GM19438 (cell line): ENCODE measurements around the gene CHRNA9.
"Not testable (repeated sequence)": the region's sequence is repeated elsewhere in the genome, so short reads cannot be mapped to it uniquely, and the experiment has no call there.

Experiments
- ATAC-seq: cut with Tn5 transposase; IDR thresholded peaks from one replicate; pipeline ENCODE4 v1.9.1; 2021; ENCODE audit warnings: low read depth; ENCODE audit not compliant: unreplicated experiment

The CHRNA9 gene

GRCh38 chr4:40375620-40376019 is 40.5 kb downstream of the CHRNA9 start:
- no peak for ATAC-seq

- ATAC-seq = no peak
Measured at GRCh38 chr4:40377512-40378365, 42.6 kb downstream of the CHRNA9 start.

- no peak for ATAC-seq
Measured at GRCh38 chr4:40378619-40379018, 43.5 kb downstream of the CHRNA9 start.

GRCh38 chr4:40379248-40379647 is 44.1 kb downstream of the CHRNA9 start:
- no peak for ATAC-seq

- ATAC-seq = no peak
Measured at GRCh38 chr4:40380647-40381046, 45.5 kb downstream of the CHRNA9 start.

GRCh38 chr4:40388239-40388638 is 53.1 kb downstream of the CHRNA9 start:
- ATAC-seq = no peak

- ATAC-seq = no peak
Measured at GRCh38 chr4:40389986-40390385, 54.9 kb downstream of the CHRNA9 start.

- ATAC-seq = not testable (repeated sequence)
Measured at GRCh38 chr4:40392241-40392640, 57.1 kb downstream of the CHRNA9 start.

GRCh38 chr4:40394236-40394635 is 59.1 kb downstream of the CHRNA9 start:
- ATAC-seq = no peak

GRCh38 chr4:40395166-40395900 is 60.2 kb downstream of the CHRNA9 start:
- no peak for ATAC-seq

- no peak for ATAC-seq
Measured at GRCh38 chr4:40395908-40396793, 61.0 kb downstream of the CHRNA9 start.

GRCh38 chr4:40399578-40399977 is 64.4 kb downstream of the CHRNA9 start:
- ATAC-seq = no peak

- no peak for ATAC-seq
Measured at GRCh38 chr4:40401096-40401495, 66.0 kb downstream of the CHRNA9 start.

GRCh38 chr4:40401631-40402030 is 66.5 kb downstream of the CHRNA9 start:
- no peak for ATAC-seq

- ATAC-seq = no peak
Measured at GRCh38 chr4:40402556-40402955, 67.4 kb downstream of the CHRNA9 start.

GRCh38 chr4:40403081-40403480 is 67.9 kb downstream of the CHRNA9 start:
- no peak for ATAC-seq
